A549 (cell line): ENCODE data around the gene STARD6.

Source experiments
- CHD4 ChIP-seq: fragments of 200-600 bp; sonication (generic); IDR thresholded peaks from 2 replicates; pipeline ENCODE4 v1.6.1; 2016; ENCODE audit warnings: antibody characterized with exemption, mild to moderate bottlenecking, borderline replicate concordance
- CTCF ChIP-seq: fragments of >200 bp; sonication (Bioruptor Twin); formaldehyde crosslinking; IDR thresholded peaks from 3 replicates; pipeline ENCODE4 v1.5.1; 2016
- HDAC2 ChIP-seq: fragments of 200-600 bp; sonication (generic); IDR thresholded peaks from 2 replicates; pipeline ENCODE4 v1.6.1; 2016
- HEYL ChIP-seq: fragments of 250-450 bp; sonication (Bioruptor Pico); IDR thresholded peaks from 2 replicates; pipeline ENCODE4 v1.8.0; 2021; ENCODE audit warnings: mild to moderate bottlenecking, moderate library complexity
- KDM1A ChIP-seq: fragments of 200-600 bp; sonication (generic); IDR thresholded peaks from 2 replicates; pipeline ENCODE4 v1.6.1; 2016; ENCODE audit warnings: low read depth, mild to moderate bottlenecking
- MAX ChIP-seq: IDR thresholded peaks from 2 replicates; pipeline ENCODE4 v1.6.1; 2012
- RAD21 ChIP-seq, 2 experiments: fragments of >200 bp in 1 of 2; sonication (Bioruptor Twin) in 1 of 2; formaldehyde crosslinking in 1 of 2; IDR thresholded peaks in 1 of 2; conservative IDR thresholded peaks in 1 of 2; 2 replicates in 1 of 2; 3 replicates in 1 of 2; pipeline ENCODE4 v1.6.1; 2012 to 2018; ENCODE audit warnings: inconsistent platforms in 1 of 2
- REST ChIP-seq: fragments of 200-600 bp; sonication (generic); IDR thresholded peaks from 2 replicates; pipeline ENCODE4 v1.6.1; 2016; ENCODE audit warnings: antibody characterized with exemption, mild to moderate bottlenecking, moderate library complexity
- SMC3 ChIP-seq: fragments of >200 bp; sonication (Bioruptor Twin); formaldehyde crosslinking; IDR thresholded peaks from 3 replicates; pipeline ENCODE4 v1.6.1; 2018; ENCODE audit warnings: inconsistent platforms
- SREBF2 ChIP-seq: fragments of 450-650 bp; IDR thresholded peaks from 2 replicates; pipeline ENCODE4 v1.6.1; 2014; ENCODE audit warnings: mild to moderate bottlenecking, moderate library complexity

- TF ChIP-seq CTCF: no peak
- no peak for TF ChIP-seq CHD4
- TF ChIP-seq HEYL (CRISPR knock-in tag): no peak
- no peak for TF ChIP-seq SREBF2
- TF ChIP-seq SMC3: no peak
- no peak for TF ChIP-seq RAD21 (conservative IDR thresholded peaks at IDR 0.05 in 1 of 2, IDR thresholded peaks at IDR 0.05 in 1 of 2)
- TF ChIP-seq HDAC2: no peak
- no peak for TF ChIP-seq REST
- TF ChIP-seq KDM1A: no peak
- TF ChIP-seq MAX: no peak
Observed at GRCh38 chr18:54387631-54388030, 30.0 kb upstream of the STARD6 start.
